Peyer's patch (tissue), 4 donors: Measurements from ENCODE around the gene NAAA. TPM values are rescaled to one million over a fixed set of nuclear protein-coding genes. Genes with fewer than 3 reads are reported as not detected.

Experiments
- DNase-seq, 3 donors: peaks; one replicate each; pipeline ENCODE4 v3.0.0-alpha.2; 2017 to 2019
- H3K27ac ChIP-seq, 4 donors: fragments of 200-600 bp; sonication (generic); one replicate each; pipeline ENCODE4 v1.5.1; 2016 to 2019
- H3K27me3 ChIP-seq, 2 donors: fragments of 200-600 bp; sonication (generic); one replicate each; pipeline ENCODE4 v1.5.1; 2019
- H3K36me3 ChIP-seq, 3 donors: fragments of 200-600 bp; sonication (generic); one replicate each; pipeline ENCODE4 v1.5.1; 2016 to 2019
- H3K4me1 ChIP-seq, 4 donors: fragments of 200-600 bp; sonication (generic); one replicate each; pipeline ENCODE4 v1.5.1; 2016 to 2019
- H3K4me3 ChIP-seq, 4 donors: fragments of 200-600 bp; sonication (generic); 1 replicate in 3 of 4; 2 replicates in 1 of 4; pipeline ENCODE4 v1.5.1; 2016 to 2019; ENCODE audit warnings: mild to moderate bottlenecking in 1 of 4
- H3K9me3 ChIP-seq, 4 donors: fragments of 200-600 bp; sonication (generic); one replicate each; pipeline ENCODE4 v1.5.1; 2016 to 2019; ENCODE audit warnings: mild to moderate bottlenecking in 1 of 4
- CTCF ChIP-seq, 6 experiments: fragments of 450-650 bp in 4 of 6; fragments of 200-600 bp in 2 of 6; sonication (generic) in 1 of 6; IDR thresholded peaks; one replicate each; pipeline ENCODE4 v1.5.1; 2017 to 2019; ENCODE audit warnings: antibody characterized with exemption in 6 of 6, mild to moderate bottlenecking in 3 of 6, moderate library complexity in 1 of 6
- POLR2A ChIP-seq, 2 donors: fragments of 450-650 bp; IDR thresholded peaks; one replicate each; pipeline ENCODE4 v1.5.1; 2017; ENCODE audit warnings: antibody characterized with exemption in 2 of 2, mild to moderate bottlenecking in 2 of 2, moderate library complexity in 2 of 2
- total RNA-seq, 4 donors: library from RNA; depleted of rRNA; stranded (reverse); fragments of >200 nt; gene quantifications; one replicate each; pipeline ENCODE4 v1.1.0, GENCODE V29; 2016

Gene NAAA
- total RNA-seq, 4 donors from 2014 or later = 81.7 to 434 (median 177) TPM

DNA sequence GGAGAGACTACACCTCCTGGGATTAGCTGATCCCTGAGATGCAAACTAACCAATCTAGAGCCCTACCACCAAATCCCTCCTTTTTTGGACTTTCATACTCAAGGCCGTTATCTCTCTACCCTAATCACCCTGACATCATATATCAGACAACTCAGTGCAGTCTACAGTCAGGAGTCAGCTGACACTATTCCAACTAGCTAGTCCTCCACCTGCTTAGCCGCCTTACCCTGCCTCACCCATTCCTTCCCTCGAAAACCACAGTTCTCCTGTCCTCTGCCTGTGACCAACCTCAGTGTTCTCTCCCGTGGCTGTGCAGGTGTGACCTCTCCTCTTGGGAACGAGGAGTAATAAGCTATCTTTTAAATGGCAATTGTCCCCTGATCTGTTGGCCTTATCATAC lies 36.7 kb downstream of the NAAA start:
- Histone ChIP-seq H3K4me3 (no peak overlapping the region), H3K27me3 (no peaks in the 10 kb centered on the region), H3K4me1 (no peaks in the 10 kb centered on the region), H3K27ac (no peak overlapping the region), H3K36me3 (no peaks in the 10 kb centered on the region), H3K9me3 (peaks cover 0 to under 1% (median 0%) of the 10 kb centered on the region in 4 donors)
- TF ChIP-seq CTCF (IDR thresholded peaks at IDR 0.05) (no peak), POLR2A (IDR thresholded peaks at IDR 0.05) (no peak)
- no peak for DNase-seq

DNA sequence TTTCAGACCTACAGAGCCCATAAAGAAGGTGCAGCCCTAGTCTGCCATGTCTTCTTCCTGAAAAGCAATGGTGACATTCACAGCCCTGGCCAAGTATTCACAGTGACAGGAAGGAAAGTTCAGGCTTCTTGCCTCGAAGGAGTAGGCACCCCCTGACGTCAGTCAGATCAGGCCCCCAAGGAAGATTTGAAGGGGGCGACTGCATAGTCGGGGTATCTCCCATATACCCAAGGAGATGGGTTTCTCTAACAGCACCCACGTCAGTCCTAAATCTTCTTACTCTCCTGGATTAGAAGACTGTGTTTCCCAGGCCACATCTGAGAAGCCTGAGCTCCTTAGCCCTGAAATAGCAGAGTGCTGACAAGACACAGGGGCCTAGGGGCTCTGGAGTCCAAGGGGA lies 38.5 kb downstream of the NAAA start, which contains the start of gene PPEF2:
TSS of gene PPEF2 (minus strand) at position 101 of the 400 bp plus-strand sequence. CDS start 6,127 bp downstream, outside the sequence.
- DNase-seq = no peak
- no peaks in the 10 kb centered on the region for H3K4me1 ChIP-seq
- TF ChIP-seq CTCF (IDR thresholded peaks at IDR 0.05) = no peak
- no peak within 1 kb of the TSS for H3K27ac ChIP-seq
- no peaks in the 10 kb centered on the region for H3K9me3 ChIP-seq
- H3K27me3 ChIP-seq = no peaks in the 10 kb centered on the region
- no peak within 1 kb of the TSS for H3K4me3 ChIP-seq
- no peaks in the 10 kb centered on the region for H3K36me3 ChIP-seq

DNA sequence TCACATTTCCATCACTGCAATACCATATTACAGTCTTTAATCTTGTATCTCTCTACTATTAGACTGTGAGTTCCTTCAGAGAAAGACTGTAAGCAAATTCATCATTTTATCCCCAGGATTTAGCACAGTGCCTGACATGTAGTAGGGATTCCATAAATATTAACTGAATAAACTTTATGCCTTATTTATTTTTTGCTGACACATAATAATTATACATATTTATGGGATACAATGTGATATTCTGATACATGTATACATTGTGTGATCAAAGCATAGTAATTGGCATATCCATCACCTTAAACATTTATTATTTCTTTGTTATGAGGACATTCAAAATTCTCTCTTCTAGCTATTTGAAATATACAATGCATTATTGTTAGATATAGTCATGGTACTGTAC lies 42.3 kb downstream of the NAAA start:
- H3K27ac ChIP-seq = no peak overlapping the region

DNA sequence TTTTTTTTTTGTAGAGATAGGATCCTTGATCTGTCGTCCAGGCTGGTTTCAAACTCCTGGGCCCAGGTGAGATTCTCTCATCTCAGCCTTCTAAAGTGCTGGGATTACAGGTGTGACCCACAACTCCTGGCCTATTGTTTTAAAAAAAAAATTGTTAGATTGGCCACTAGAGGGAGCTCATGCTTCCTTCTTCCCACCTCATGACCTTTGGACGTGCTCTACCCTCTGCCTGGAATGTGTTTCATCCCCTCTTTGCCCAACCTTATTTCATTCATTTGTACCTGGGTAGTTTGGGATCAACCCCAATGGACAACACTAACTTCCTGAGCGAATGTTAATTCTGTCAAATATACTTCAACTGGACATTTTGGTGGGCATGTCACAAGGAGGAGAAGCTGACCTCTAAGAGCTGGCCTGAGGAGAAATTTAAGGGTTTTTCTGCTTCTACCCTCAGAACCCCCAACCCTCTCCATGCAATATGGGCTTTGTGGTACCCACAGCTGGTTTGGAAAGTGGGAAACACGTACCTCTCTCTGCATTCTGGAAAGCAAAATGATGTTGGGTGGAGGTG lies 45.0 kb downstream of the NAAA start:
- no peaks in the 10 kb centered on the region for H3K9me3 ChIP-seq
- no peaks in the 10 kb centered on the region for H3K36me3 ChIP-seq
- H3K4me1 ChIP-seq = no peaks in the 10 kb centered on the region
- TF ChIP-seq POLR2A (IDR thresholded peaks at IDR 0.05) (no peak), CTCF (IDR thresholded peaks at IDR 0.05) (peak in 5 of 6 experiments; percentile 5 to 74 (median 70))
- no peak for DNase-seq
- H3K27me3 ChIP-seq = no peaks in the 10 kb centered on the region
- no peak overlapping the region for H3K27ac ChIP-seq
- no peak overlapping the region for H3K4me3 ChIP-seq

More for the DNA sequence above, 42.3 kb downstream of the NAAA start:
- Histone ChIP-seq H3K4me1 (no peaks in the 10 kb centered on the region), H3K36me3 (no peaks in the 10 kb centered on the region), H3K27me3 (no peaks in the 10 kb centered on the region), H3K9me3 (no peaks in the 10 kb centered on the region), H3K4me3 (no peak overlapping the region)
- no peak for TF ChIP-seq CTCF (IDR thresholded peaks at IDR 0.05)
- TF ChIP-seq POLR2A (IDR thresholded peaks at IDR 0.05) = no peak
- no peak for DNase-seq

DNA sequence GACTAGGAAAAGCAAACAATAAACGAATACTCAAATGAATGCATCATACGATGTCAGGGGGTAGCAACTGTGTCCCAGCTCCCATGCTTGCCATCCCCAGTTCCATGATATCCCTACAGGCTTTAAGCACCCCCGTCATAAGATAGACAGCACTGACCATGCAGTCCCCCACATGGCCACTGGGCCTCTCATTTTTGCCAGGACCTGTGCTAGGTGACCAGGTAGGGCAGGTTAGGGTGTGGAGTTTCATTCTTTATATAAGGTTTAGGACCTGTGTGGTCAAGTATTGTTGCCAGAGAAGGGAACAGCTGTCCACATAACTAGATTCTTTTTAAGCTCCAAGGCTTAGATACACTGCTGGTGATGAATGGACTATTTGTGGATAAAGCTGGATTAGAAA lies 48.3 kb downstream of the NAAA start:
- no peak for DNase-seq
- Histone ChIP-seq H3K4me3 (no peak overlapping the region), H3K9me3 (no peaks in the 10 kb centered on the region), H3K27me3 (no peaks in the 10 kb centered on the region), H3K27ac (no peak overlapping the region), H3K36me3 (no peaks in the 10 kb centered on the region), H3K4me1 (no peaks in the 10 kb centered on the region)
- TF ChIP-seq POLR2A (IDR thresholded peaks at IDR 0.05) = no peak
- TF ChIP-seq CTCF (IDR thresholded peaks at IDR 0.05) = no peak

- Histone ChIP-seq H3K27ac (no peak overlapping the region), H3K9me3 (no peaks in the 10 kb centered on the region), H3K4me3 (no peak overlapping the region), H3K27me3 (no peaks in the 10 kb centered on the region), H3K4me1 (no peaks in the 10 kb centered on the region), H3K36me3 (no peaks in the 10 kb centered on the region)
- TF ChIP-seq POLR2A (IDR thresholded peaks at IDR 0.05) (no peak), CTCF (IDR thresholded peaks at IDR 0.05) (no peak)
- no peak for DNase-seq
Measured at GRCh38 chr4:75891611-75892010, 49.2 kb downstream of the NAAA start.
